GM12878 (cell line): ENCODE measurements around the gene AKAP9.

Source experiments
- BCL3 ChIP-seq: IDR thresholded peaks from 2 replicates; pipeline ENCODE4 v1.6.1; 2011; ENCODE audit warnings: borderline replicate concordance, low read depth, mild to moderate bottlenecking, moderate library complexity, low read length; ENCODE audit not compliant: insufficient read depth, poor library complexity, severe bottlenecking
- CREB1 ChIP-seq: IDR thresholded peaks from 2 replicates; pipeline ENCODE4 v1.6.1; 2012; ENCODE audit warnings: low read depth, mild to moderate bottlenecking, inconsistent platforms
- CTCF ChIP-seq, 3 experiments: IDR thresholded peaks in 2 of 3; conservative IDR thresholded peaks in 1 of 3; 2 replicates each; pipeline ENCODE4 v1.5.1; 2011; ENCODE audit warnings: low read depth in 3 of 3, low read length in 3 of 3, mild to moderate bottlenecking in 3 of 3, control low read depth in 2 of 3, moderate library complexity in 2 of 3, inconsistent platforms in 1 of 3, mixed read lengths in 1 of 3; ENCODE audit not compliant: control insufficient read depth in 2 of 3, insufficient read depth in 1 of 3; ENCODE audit errors: extremely low read depth in 1 of 3
- E4F1 ChIP-seq: fragments of 450-650 bp; IDR thresholded peaks from 2 replicates; pipeline ENCODE4 v1.6.1; 2018; ENCODE audit warnings: borderline replicate concordance, mild to moderate bottlenecking; ENCODE audit not compliant: partially characterized antibody
- EZH2 ChIP-seq: IDR thresholded peaks from 2 replicates; pipeline ENCODE4 v1.6.1; 2012; ENCODE audit warnings: low read depth, mild to moderate bottlenecking, control low read depth, inconsistent platforms, low read length, borderline replicate concordance; ENCODE audit not compliant: control insufficient read depth
- IRF5 ChIP-seq: fragments of 450-650 bp; IDR thresholded peaks from 2 replicates; pipeline ENCODE4 v1.6.1; 2017; ENCODE audit warnings: borderline replicate concordance
- NFYA ChIP-seq: IDR thresholded peaks from 2 replicates; pipeline ENCODE4 v1.6.1; 2011; ENCODE audit warnings: low read depth, mild to moderate bottlenecking, low read length, improper control_type of control experiment, borderline replicate concordance
- PBX3 ChIP-seq: IDR thresholded peaks from 2 replicates; pipeline ENCODE4 v1.6.1; 2011; ENCODE audit warnings: mild to moderate bottlenecking, low read depth, low read length, moderate library complexity; ENCODE audit not compliant: insufficient replicate concordance
- POLR2AphosphoS2 ChIP-seq: IDR thresholded peaks from 2 replicates; pipeline ENCODE4 v1.6.1; 2011; ENCODE audit warnings: low read depth, mild to moderate bottlenecking, low read length, improper control_type of control experiment, moderate library complexity
- POLR2AphosphoS5 ChIP-seq: IDR thresholded peaks from 2 replicates; pipeline ENCODE4 v1.6.1; 2011; ENCODE audit warnings: mild to moderate bottlenecking, low read length, inconsistent platforms
- RAD21 ChIP-seq: IDR thresholded peaks from 2 replicates; pipeline ENCODE4 v1.6.1; 2011; ENCODE audit warnings: mild to moderate bottlenecking, low read depth, low read length, moderate library complexity; ENCODE audit not compliant: insufficient read depth
- USF2 ChIP-seq: IDR thresholded peaks from 2 replicates; pipeline ENCODE4 v1.6.1; 2011; ENCODE audit warnings: low read depth, low read length, improper control_type of control experiment, borderline replicate concordance

- TF ChIP-seq RAD21: no peak
- no peak for TF ChIP-seq POLR2AphosphoS2
- no peak for TF ChIP-seq USF2
- TF ChIP-seq EZH2: no peak
- TF ChIP-seq CREB1: no peak
- no peak for TF ChIP-seq PBX3
- TF ChIP-seq IRF5: no peak
- TF ChIP-seq E4F1: no peak
- TF ChIP-seq CTCF (IDR thresholded peaks at IDR 0.05 in 2 of 3, conservative IDR thresholded peaks at IDR 0.05 in 1 of 3; ENCODE audit: control insufficient read depth in 2 of 3, extremely low read depth in 1 of 3, insufficient read depth in 1 of 3, low read depth in 3 of 3, low read length in 3 of 3): no peak
- TF ChIP-seq POLR2AphosphoS5: no peak
- TF ChIP-seq NFYA: no peak
- TF ChIP-seq BCL3: no peak
Observed at GRCh38 chr7:92053312-92053711, 112.7 kb downstream of the AKAP9 start.
